HG02623 (cell line): ENCODE measurements around the gene CSNK1E.

ENCODE experiments used
- ATAC-seq: cut with Tn5 transposase; IDR thresholded peaks from one replicate; pipeline ENCODE4 v1.9.1; 2021; ENCODE audit warnings: moderate library complexity; ENCODE audit not compliant: unreplicated experiment

CSNK1E gene

DNA sequence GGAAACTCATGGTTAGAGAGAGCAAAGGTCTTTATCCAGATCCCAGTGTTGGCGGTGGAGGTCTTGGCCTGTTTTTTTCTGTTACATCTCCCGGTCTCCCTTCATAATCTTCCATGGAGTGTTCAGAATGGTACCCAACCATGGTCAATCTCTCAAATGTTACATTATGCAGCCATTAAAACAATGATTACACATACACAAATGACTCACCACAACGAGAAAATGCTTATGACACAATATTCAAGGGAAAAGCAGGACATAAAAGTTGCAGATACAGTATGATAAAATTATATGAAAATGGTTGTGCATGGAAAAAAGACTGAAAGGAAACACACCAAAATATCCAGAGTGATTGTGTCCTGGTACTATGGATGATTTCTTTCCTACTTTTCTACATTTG, 17.8 kb upstream of the CSNK1E start:
- ATAC-seq = no peak

GRCh38 chr22:38327805-38328204, 10.6 kb upstream of the CSNK1E start:
- ATAC-seq = no peak

GRCh38 chr22:38327396-38327795, 10.2 kb upstream of the CSNK1E start:
- ATAC-seq = no peak

- ATAC-seq = no peak
Measured at GRCh38 chr22:38325587-38325986, 8.4 kb upstream of the CSNK1E start.

- ATAC-seq = no peak
Measured at GRCh38 chr22:38320605-38321402, 3.6 kb upstream of the CSNK1E start.

DNA sequence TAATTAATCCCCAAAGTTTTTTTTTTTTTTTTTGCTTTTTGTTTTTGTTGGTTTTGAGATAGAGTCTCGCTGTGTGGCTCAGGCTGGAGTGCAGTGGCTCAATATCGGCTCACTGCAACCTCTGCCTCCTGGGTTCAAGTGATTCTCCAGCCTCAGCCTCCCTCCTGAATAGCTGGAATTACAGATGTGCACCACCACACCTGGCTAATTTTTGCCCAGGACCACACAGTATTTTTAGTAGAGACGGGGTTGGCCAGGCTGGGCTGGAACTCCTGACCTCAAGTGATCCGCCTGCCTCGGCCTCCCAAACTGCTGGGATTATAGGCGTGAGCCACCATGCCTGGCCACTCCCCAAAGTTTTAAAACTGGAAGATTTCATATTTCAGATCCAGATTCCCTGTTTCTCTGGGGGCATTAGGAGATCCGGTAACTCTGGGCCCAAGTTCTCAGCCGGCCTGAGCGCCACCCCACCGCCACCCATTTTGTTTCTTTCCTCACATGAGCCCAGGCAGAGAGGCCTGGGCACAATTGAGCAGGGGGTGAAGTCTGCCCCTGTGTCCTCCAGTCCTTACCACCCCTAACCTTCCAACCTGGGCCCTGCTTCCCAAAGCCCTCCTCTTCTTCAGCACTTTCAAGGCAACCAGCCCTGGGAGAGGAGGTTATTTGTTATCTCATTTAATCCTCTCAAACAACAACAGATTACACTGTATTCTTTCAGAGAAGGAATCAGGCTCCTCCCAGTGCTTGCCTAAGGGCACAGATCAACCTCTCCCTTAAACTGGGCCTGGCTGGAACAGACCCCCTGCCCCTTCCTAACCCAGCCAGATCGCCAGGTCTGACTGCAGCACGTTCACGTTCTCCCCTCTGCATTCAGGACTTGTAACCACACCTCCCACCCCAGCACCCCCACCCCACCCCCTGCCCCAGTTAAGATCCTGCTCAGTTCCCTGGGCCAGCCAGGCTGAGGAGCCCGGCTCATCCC, 1.9 kb upstream of the CSNK1E start:
- no peak for ATAC-seq

GRCh38 chr22:38317995-38318715, 922 bp upstream of the CSNK1E start:
- ATAC-seq = no peak

DNA sequence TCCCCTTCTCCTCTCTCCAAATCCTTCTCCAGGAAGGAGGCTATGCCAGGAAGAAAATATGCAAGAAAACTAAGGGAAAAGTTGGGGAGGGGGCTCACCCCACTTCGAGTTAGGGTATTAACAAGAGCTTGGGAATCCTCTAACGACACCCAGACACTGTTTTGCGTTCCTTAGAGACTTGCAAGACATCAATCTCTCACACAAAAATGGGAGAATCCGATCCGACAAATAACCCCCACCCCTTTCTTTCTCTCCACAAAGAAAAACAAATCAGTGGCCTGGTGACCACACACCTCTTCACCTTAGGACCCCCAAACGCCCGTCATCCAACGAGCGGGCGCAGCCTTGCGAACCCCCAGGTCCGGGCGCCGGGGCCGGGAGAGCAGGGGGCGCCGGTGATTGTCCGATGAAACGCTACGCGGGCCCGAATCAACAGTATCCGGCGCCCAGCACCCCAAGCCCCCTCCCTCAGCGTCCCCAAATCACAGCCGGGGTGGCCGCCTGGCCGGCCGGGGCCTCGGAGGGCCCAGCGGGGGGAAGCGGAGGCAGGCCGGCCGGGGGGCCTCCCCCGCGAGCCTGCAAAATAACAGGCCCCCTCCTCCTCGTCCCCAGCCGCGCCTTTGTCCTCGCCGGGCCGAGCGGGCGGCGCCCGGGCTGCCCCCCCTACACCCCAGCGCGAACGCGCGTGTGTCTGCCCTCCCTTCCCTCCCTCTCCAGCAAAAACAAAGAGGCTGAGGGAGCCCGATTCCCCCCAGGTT, 690 bp downstream of the CSNK1E start:
- peak; percentile 29 for ATAC-seq

- ATAC-seq = no peak
Measured at GRCh38 chr22:38315823-38316363, 1.3 kb downstream of the CSNK1E start.

DNA sequence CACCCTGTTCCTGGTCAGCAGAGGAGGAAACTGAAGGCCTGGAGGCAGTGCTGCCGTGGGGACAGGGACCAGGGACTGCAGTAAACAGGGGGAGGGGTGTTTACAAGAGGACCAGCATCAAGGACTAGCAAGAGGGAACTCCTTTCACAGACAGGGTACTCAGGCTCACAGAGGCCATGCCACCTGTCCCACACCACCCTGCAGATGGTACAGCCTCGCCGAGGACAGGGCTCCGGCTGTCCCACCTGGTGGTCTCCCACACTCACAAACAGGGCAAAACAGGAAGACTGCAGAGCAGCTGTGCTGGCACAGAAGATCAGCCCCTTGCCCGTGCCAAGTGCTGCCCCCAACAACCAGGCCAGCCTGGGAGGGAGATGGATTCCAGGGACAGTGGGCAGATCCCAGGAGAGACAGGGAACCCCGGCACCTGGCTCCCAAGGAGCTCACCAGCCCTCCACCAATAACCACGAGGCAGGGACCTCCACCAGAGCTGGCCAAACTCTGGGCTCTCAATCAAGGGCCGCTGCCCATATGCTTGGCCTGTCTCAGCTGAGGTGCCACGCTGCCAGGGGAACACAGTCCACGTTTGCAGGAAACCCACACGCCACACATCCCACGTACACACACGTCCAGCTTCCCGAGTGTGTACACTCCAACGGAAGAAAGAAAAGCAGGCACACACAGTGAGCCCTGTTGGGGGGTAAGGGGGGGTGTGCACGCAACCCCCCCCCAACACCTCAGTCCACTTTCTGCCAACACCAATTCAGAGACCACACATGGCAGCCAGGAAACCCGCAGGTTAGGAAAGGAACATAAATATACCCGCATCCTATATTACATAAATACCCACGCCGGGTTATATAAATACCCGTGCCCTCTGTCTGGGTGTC, 2.1 kb downstream of the CSNK1E start:
- ATAC-seq = no peak

GRCh38 chr22:38314051-38314932, 2.9 kb downstream of the CSNK1E start:
- ATAC-seq = no peak

GRCh38 chr22:38313384-38313955, 3.8 kb downstream of the CSNK1E start:
- ATAC-seq = no peak

DNA sequence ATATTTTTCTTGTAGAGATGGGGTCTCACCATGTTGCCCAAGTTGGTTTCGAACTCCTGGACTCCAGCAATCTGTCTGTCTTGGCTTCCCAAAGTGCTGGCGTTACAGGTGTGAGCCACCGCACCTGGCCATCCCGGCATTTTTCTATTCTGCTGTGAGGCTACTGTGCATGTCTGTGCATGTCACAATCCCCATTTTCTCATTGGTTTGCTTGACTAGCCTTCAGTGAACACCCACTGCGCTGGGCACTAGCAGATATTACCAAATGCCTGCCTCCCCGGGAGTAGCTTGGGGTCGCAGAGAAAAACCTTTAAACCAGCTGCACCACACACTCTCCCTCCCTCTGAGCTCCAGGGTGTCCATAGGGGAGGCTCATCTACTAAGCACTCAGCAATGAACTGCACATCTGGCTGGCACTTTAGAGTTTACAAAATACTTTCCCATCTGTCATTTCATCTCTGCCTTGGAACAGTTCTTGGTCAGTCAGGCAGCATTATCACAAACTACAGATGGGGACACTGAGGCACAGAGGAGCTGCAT, 4.9 kb downstream of the CSNK1E start:
- no peak for ATAC-seq

- no peak for ATAC-seq
Measured at GRCh38 chr22:38311323-38311620, 6.0 kb downstream of the CSNK1E start.

DNA sequence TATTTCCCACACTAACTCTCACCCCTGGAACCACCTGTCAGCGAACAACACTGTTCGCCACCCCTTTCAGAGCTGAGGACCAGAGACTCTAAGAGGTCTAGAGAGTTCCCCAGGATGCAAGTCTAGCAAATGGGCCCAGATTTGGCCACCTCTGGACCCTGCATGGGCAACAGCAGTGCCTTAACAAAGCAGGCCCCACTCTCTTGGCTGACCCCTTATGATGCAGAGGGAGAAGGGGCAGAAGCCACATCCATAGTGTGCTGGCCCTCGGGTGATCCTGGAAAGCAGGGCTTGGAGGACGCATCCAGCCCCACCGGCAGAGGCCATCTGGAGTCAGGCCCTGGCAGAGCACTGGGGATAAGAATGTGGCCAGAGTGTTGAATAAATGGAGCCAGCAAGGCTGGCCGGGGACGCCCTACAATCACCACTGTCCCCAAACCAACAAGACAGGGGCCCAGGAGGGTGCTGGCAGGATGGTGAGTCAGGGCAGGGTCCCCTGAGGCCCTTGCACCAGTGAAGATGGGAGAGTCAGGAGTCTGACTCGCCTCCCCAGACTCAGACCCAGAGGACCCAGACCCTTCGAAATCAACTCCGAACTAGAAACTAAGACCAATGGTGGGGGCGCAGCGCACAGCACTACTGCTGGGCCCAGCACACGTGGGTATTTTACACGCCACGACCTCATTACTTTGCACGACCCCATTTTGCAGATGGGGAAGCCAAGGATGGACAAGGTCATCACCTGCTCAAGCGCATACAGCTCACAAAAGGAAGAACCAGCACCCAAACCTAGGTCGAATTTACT, 6.5 kb downstream of the CSNK1E start:
- no peak for ATAC-seq

DNA sequence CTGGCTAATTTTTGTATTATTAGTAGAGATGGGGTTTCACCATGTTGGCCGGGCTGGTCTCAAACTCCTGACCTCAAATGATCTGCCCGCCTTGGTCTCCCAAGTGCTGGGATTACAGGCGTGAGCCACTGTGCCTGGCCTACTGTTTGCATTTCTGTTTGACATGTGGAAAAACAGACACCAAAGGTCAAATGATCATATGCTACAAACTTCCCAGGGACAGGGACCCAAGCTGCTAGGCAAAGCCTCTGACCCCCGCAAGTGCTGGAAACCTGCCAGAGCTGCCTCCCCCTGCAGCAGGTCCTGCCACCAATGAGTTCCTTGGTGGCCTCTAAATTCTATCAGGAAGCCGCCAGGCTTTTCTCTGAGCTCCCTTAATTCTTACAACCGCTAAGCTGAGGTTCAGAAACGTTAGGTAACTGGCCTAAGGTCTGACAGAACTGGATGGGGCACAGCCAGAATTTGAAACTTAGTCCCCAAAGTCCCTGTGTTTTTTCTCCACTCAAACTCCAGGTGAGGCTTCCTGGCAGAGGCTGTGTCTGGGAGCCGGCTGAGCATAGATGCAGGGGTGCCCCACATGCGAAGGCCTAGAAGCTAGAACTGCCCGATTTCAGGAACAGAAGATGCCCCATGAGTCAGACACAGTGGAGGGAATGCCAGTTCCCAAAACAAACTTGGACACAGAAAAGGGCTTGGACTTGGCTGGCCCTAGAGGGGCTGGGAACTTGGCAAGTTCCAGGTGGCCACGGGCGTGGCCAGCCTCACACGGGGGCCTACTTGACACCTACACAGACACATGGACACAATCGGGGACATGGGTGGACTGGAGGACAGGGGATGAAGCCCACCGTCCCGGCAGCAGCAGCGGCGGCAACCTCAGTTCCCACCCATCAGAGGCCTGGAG, 7.4 kb downstream of the CSNK1E start:
- ATAC-seq = no peak
